ENCODE results near the gene SORCS2.

- TF ChIP-seq RAD21 (IDR thresholded peaks at IDR 0.05; ENCODE audit: low read length) (no peak), IRF3 (IDR thresholded peaks at IDR 0.05; ENCODE audit: low read depth, low read length) (no peak)
These were observed 588.5 kb downstream of the SORCS2 start for GRCh38 chr4:7780751-7781348.

Data from SK-N-SH (cell line).